Measurements from ENCODE around the gene PTPRD. TPM values are rescaled to one million over a fixed set of nuclear protein-coding genes. Genes with fewer than 3 reads are reported as not detected.

Gene PTPRD
- total RNA-seq, 1 experiment from 2014 or later = not detected

GRCh38 chr9:10232352-10232930 is 380.4 kb downstream of the PTPRD start:
- BruUV-seq (replicated peaks) = no TSS peak
- no peak overlapping the region for H3K27ac ChIP-seq (ENCODE audit: low read depth, low read length, poor library complexity, severe bottlenecking)
- no peaks in the 10 kb centered on the region for H3K36me3 ChIP-seq (ENCODE audit: insufficient read depth, low read length, poor library complexity, severe bottlenecking)
- ChIA-PET CTCF (no interaction called here), POLR2A (ENCODE audit: low non-redundant PET) (no interaction called here)
- intact Hi-C loops (cut with micrococcal nuclease; ENCODE audit: unreplicated experiment) = loop anchor here (2.0 kb wide), 1 partner anchor 36 kb away; no protein-coding TSS in a partner anchor
- H3K4me3 ChIP-seq (ENCODE audit: low read depth, low read length, poor library complexity, severe bottlenecking) = no peak overlapping the region
- H3K4me1 ChIP-seq (ENCODE audit: insufficient read depth, low read length, poor library complexity, severe bottlenecking) = no peaks in the 10 kb centered on the region
- H3K27me3 ChIP-seq (replicated peaks; ENCODE audit: insufficient read depth, low read depth, low read length, poor library complexity) = no peaks in the 10 kb centered on the region
- DNase-seq (ENCODE audit: low spot score) = peak; percentile 18
- TF ChIP-seq, protein P1, sequence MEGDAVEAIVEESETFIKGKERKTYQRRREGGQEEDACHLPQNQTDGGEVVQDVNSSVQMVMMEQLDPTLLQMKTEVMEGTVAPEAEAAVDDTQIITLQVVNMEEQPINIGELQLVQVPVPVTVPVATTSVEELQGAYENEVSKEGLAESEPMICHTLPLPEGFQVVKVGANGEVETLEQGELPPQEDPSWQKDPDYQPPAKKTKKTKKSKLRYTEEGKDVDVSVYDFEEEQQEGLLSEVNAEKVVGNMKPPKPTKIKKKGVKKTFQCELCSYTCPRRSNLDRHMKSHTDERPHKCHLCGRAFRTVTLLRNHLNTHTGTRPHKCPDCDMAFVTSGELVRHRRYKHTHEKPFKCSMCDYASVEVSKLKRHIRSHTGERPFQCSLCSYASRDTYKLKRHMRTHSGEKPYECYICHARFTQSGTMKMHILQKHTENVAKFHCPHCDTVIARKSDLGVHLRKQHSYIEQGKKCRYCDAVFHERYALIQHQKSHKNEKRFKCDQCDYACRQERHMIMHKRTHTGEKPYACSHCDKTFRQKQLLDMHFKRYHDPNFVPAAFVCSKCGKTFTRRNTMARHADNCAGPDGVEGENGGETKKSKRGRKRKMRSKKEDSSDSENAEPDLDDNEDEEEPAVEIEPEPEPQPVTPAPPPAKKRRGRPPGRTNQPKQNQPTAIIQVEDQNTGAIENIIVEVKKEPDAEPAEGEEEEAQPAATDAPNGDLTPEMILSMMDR (conservative IDR thresholded peaks at IDR 0.05; ENCODE audit: low read depth, low read length) = peak; percentile 49; the same call in 1 of the 2 replicates
- no peak for TF ChIP-seq EZH2 (IDR thresholded peaks at IDR 0.05; ENCODE audit: borderline replicate concordance, low read depth, low read length, poor library complexity, severe bottlenecking)
- H3K9me3 ChIP-seq (ENCODE audit: low read depth, low read length, poor library complexity, severe bottlenecking) = no peaks in the 10 kb centered on the region

- H3K4me1 ChIP-seq (ENCODE audit: insufficient read depth, low read length, poor library complexity, severe bottlenecking) = no peaks in the 10 kb centered on the region
- CTCF ChIA-PET = no interaction called here
- POLR2A ChIA-PET (ENCODE audit: low non-redundant PET) = no interaction called here
- no peak overlapping the region for H3K4me3 ChIP-seq (ENCODE audit: low read depth, low read length, poor library complexity, severe bottlenecking)
- TF ChIP-seq, protein P1 (conservative IDR thresholded peaks at IDR 0.05; ENCODE audit: low read depth, low read length) = no peak
- no peak for TF ChIP-seq EZH2 (IDR thresholded peaks at IDR 0.05; ENCODE audit: borderline replicate concordance, low read depth, low read length, poor library complexity, severe bottlenecking)
- no peaks in the 10 kb centered on the region for H3K36me3 ChIP-seq (ENCODE audit: insufficient read depth, low read length, poor library complexity, severe bottlenecking)
- DNase-seq (ENCODE audit: low spot score) = no peak
- no peaks in the 10 kb centered on the region for H3K9me3 ChIP-seq (ENCODE audit: low read depth, low read length, poor library complexity, severe bottlenecking)
- no TSS peak for BruUV-seq (replicated peaks)
- no peak overlapping the region for H3K27ac ChIP-seq (ENCODE audit: low read depth, low read length, poor library complexity, severe bottlenecking)
- intact Hi-C loops (cut with micrococcal nuclease; ENCODE audit: unreplicated experiment) = no loop called here
- H3K27me3 ChIP-seq (replicated peaks; ENCODE audit: insufficient read depth, low read depth, low read length, poor library complexity) = no peaks in the 10 kb centered on the region
Observed at GRCh38 chr9:10230512-10230911, 382.3 kb downstream of the PTPRD start.

GRCh38 chr9:10228082-10228481 is 384.7 kb downstream of the PTPRD start:
- ChIA-PET CTCF (no interaction called here), POLR2A (ENCODE audit: low non-redundant PET) (no interaction called here)
- no TSS peak for BruUV-seq (replicated peaks)
- Histone ChIP-seq H3K4me1 (ENCODE audit: insufficient read depth, low read length, poor library complexity, severe bottlenecking) (no peaks in the 10 kb centered on the region), H3K27ac (ENCODE audit: low read depth, low read length, poor library complexity, severe bottlenecking) (no peak overlapping the region), H3K27me3 (replicated peaks; ENCODE audit: insufficient read depth, low read depth, low read length, poor library complexity) (no peaks in the 10 kb centered on the region), H3K4me3 (ENCODE audit: low read depth, low read length, poor library complexity, severe bottlenecking) (no peak overlapping the region), H3K36me3 (ENCODE audit: insufficient read depth, low read length, poor library complexity, severe bottlenecking) (no peaks in the 10 kb centered on the region), H3K9me3 (ENCODE audit: low read depth, low read length, poor library complexity, severe bottlenecking) (no peaks in the 10 kb centered on the region)
- DNase-seq (ENCODE audit: low spot score) = no peak
- intact Hi-C loops (cut with micrococcal nuclease; ENCODE audit: unreplicated experiment) = no loop called here
- TF ChIP-seq, protein P1 (conservative IDR thresholded peaks at IDR 0.05; ENCODE audit: low read depth, low read length) = no peak
- no peak for TF ChIP-seq EZH2 (IDR thresholded peaks at IDR 0.05; ENCODE audit: borderline replicate concordance, low read depth, low read length, poor library complexity, severe bottlenecking)
